Measurements from ENCODE around the gene TASP1.
"Not testable (repeated sequence)": the region's sequence is repeated elsewhere in the genome, so short reads cannot be mapped to it uniquely, and the experiment has no call there.

The TASP1 gene

DNA sequence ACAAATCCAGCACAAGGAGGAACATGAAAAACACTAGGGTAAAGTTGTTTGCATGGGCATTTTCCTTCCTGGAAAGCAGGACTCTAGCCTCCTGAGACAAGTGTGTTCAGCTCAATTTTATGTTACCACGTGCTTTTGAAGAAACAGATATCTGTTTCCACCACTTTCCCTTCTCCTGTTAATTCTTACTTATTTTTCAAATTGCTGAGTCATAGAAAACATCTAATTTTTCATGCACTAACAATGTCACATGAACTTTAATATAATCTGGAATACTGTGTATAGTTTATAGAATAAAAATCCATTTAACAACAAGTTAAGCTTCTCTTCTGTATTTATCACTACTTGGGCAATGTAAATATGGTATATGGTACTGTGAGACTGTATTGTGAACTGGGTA is 243.5 kb downstream of the TASP1 start:
- DNase-seq, result no peak

DNA sequence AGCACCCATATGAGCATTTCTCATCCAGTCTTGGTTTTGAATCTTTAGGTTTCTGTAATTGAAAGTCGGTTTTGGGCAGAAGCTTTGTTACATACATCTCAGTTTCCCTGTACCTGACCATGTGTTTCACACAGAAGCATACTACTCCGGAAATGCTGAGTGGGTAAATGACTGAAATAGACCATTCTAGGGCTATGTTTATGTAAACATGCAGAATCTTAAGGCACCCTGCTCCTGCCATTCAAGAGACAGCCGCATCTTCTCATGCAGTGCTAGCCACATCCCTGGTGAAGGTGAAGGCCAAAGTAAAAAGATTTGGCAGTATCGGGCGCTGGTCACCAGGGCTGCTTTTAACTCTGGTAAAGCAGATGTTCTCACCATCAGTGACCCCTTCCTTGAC is 246.3 kb downstream of the TASP1 start:
- no peak for DNase-seq

DNA sequence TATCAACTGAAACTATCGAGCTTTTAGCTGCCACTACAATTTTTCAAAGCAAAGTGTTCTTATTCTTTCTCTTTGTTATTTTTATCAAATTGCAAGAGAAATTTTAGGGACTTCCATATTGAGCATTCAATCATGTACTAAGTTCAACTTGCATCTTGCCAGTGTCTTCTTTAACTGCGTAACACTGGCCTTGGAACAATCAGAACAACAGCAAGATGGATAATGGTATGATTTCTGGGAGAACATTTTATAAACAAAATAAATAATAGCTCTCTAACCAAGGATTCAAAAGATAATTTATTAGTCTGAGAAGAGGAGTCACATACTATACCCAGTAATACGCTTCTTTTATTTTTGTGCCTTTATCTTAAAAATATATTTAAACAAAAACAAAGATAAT is 249.6 kb downstream of the TASP1 start:
- no peak for DNase-seq

DNA sequence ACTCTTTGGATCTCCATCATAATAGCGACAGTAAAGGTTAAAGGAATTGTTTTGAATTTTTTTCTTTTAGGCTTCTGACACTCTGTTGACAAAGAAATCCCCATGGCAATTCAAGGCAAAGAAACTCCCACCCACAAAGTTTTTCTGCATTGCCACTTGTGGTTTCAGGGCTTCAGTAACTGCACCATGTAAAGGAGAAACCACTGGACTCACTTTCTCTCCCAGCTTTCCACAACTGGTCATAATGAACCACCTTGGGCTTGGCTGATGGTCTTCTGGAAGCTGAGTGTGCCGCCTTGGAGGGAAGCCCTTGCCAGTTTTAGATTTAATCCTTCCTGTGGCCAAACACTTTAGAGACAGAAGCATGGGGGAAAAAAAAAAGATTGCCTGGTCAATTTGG is 254.6 kb downstream of the TASP1 start:
- no peak for DNase-seq

DNA sequence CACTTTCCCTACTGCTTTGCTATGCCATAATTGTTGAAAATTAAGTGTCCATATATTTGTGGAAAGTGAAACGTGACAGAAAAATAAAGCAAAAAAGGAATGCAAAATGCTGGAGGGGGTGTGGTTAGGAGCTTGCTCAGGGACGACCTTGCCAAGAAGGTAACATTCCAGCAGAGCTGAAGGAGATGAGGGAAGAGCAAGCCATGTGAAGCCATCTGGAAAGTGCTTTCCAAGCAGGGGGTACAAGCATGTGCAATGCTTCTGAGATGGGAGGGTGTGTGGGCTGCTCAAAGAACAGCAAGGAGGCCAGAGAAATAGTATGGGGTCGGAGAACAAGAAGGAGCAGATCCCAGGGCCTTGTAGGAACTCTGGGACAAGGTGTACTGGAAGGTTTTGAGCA is 255.9 kb downstream of the TASP1 start:
- DNase-seq, result no peak

DNA sequence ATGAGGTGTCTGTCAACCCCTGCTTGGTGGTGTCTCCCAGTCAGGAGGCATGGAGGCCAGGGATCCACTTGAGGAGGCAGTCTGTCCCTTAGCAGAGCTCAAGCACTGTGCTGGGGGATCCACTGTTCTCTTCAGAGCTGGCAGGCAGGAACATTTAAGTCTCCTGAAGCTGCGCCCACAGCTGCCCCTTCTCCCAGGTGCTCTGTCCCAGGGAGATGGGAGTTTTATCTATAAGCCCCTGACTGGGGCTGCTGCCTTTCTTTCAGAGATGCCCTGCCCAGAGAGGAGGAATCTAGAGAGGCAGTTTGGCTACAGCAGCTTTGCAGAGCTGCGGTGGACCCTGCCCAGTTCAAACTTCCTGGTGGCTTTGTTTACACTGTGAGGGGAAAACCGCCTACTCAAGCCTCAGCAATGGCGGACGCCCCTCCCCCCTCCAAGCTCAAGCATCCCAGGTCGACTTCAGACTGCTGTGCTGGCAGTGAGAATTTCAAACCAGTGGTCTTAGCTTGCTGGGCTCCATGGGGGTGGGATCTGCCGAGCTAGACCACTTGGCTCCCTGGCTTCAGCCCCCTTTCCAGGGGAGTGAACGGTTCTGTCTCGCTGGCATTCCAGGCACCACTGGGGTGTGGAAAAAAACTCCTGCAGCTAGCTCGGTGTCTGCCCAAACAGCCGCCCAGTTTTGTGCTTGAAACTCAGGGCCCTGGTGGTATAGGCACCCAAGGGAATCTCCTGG is 258.1 kb downstream of the TASP1 start:
- not testable (repeated sequence) for DNase-seq

DNA sequence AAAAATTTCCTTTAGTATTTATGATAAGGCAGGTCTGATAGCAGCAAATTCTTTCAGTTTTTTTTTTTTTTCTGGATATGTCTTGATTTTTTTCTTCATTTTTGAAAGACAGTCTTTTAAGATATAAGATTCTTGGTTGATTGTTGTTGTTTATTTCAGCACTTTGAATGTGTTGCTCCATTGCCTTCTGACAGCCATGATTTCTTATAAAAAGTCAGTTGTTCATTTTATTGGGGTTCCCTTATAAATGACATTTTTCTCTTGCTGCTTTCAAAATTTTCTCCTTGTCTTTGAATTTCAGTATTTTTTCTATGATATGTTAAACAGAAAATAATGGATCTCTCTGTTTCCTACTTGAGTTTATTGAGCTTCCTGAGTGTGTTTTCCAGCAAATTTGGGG is 265.3 kb downstream of the TASP1 start:
- DNase-seq, result no peak

DNA sequence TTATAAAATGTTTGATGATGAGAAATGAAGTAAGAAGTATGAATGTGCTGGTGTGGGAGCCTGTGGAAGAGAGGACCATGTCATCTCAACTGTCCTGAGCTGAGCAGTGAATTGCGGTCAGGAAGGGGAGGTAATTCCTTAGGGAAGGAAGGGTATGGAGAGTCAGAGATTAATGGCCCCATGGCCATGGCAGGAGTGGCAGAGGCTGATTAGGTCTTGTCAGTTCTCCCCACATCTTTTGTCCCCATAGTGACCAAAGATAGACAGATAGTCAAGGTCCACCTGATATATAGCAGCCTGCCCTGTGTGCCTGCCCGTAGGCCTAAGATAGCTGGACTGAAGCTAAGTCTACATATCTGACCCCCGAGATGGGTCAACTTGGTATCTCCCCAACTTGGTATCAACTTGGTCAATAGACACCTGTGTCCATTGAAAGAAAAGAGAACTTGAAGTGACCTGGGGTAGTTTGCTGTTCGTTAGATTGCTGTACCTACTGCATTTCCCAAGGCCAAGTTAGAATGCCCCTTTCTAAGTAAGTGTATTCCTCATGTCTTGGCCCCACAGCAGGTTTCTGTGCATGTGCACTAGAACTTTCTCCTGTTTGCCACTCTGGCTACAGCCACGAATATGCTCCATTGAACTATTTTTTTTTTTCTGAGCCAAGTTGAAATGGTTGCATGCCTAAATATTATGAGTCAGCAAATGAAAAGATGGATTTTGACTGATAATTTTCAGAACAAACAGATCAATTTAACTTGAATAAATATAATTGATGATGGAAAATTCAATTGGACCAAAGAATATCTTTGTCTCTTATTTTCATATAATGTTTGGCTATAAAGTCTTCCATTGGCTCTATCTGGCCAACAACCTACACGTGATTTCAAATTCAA is 274.2 kb downstream of the TASP1 start:
- no peak for DNase-seq

DNA sequence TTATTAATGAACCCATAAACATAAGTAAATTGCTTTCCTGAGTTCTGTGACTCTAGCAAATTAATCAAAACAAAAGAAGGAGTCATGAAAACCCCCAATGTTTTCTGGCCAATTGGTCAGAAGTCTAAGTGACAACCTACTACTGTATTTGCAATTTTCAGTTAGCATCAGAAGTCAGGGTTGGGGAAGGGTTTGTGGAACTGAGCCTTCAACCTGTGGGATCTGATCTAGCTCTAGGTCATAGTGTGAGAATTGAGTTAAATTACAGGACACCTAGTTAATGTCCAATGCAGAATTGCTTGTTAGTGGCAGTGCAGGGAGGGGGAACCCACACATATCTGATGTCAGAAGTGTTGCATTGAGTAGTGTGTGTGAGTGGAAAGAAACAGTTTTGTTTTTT is 275.3 kb downstream of the TASP1 start:
- no peak for DNase-seq

DNA sequence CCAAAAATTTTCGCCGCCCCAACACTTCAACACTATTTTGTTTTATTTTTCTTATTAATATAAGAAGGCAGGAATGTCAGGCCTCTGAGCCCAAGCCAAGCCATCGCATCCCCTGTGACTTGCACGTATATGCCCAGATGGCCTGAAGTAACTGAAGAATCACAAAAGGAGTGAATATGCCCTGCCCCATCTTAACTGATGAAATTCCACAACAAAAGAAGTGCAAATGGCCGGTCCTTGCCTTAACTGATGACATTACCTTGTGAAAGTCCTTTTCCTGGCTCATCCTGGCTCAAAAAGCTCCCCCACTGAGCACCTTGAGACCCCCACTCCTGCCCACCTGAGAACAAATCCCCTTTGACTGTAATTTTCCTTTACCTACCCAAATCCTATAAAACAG is 276.6 kb downstream of the TASP1 start:
- DNase-seq, result not testable (repeated sequence)

DNA sequence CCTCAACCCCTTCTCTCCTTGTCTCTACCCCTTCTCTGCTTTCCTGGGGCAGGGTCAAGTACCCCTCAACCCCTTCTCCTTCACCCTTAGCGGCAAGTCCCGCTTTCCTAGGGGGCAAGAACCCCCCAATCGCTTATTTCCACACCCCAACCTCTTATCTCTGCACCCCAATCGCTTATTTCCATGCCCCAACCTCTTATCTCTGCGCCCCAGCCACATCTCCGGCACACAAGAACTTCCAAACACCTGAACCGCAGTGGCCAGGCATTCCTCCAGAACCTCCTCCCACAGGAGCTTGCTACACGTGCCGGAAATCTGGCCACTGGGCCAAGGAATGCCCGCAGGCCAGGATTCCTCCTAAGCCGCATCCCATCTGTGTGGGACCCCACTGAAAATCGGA is 279.8 kb downstream of the TASP1 start:
- DNase-seq, result not testable (repeated sequence)

DNA sequence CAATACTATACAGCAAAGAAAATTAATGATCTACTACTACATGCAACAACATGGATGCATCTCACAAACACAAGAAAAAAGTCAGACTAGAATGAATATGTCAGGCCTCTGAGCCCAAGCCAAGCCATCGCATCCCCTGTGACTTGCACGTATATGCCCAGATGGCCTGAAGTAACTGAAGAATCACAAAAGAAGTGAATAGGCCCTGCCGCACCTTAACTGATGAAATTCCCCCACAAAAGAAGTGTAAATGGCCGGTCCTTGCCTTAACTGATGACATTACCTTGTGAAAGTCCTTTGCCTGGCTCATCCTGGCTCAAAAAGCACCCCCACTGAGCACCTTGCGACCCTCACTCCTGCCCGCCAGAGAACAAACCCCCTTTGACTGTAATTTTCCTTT is 280.9 kb downstream of the TASP1 start:
- DNase-seq, result not testable (repeated sequence)

DNA sequence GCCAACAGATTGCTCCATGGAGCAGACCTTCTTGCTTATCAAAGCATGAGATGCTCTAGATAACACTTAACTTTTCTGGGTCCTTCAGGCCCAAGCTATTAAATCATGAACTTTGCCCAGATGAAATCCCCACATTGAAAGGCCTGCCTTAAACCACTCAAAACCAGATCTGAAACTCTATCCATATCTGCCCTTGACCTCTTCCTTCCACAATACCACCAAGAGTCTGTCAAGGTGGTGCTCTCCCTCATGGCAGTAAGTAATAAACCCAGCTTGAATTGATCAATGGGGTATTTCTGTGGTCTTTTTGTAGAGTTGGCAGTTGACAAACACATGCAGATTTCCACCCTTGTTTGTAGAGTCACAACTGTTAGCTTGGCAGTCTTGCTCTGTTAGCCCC is 282.1 kb downstream of the TASP1 start:
- no peak for DNase-seq

DNA sequence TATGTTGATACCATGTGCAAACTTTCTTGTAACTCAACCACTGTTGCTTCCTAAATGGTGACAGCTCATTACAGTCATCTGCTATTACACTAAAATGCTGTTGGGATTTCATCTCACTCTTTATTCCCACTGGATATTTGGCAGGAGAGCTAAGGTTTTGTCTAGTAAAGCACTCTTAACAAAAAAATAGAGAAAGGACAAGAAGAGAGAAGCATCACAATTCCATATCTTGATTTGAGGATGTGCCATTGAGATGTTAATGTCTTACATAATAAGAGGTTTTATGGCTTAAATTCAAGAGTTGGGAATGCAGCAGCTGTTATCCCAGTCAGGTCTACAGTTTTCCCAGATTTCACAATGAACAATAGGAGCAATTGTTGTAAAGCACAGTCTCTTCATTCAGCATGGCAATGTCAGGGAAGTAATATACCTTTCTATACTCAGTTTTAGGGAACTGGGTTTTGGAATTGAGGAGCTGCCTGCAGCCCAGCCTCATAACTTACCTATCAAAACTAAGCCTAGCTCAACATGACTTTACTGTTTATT is 282.7 kb downstream of the TASP1 start:
- no peak for DNase-seq

DNA sequence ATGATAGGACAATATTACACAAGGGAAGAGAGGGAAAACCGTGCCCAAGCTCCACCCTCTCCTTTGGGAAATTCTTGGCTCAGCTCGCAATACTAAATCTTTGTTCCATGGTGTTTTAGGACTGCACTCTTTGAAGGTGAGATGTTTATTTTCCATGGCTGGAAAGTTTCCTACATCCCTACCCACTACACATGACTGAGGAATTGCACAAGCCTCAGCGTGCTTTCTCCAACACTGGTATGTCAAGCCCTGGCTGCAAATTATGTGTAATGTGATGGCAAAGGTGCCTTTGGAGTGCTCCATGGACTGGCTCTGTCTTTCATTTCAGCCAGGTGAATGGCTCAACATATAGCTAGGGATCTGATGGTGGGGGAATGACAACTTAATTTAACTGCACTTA is 283.3 kb downstream of the TASP1 start:
- no peak for DNase-seq

DNA sequence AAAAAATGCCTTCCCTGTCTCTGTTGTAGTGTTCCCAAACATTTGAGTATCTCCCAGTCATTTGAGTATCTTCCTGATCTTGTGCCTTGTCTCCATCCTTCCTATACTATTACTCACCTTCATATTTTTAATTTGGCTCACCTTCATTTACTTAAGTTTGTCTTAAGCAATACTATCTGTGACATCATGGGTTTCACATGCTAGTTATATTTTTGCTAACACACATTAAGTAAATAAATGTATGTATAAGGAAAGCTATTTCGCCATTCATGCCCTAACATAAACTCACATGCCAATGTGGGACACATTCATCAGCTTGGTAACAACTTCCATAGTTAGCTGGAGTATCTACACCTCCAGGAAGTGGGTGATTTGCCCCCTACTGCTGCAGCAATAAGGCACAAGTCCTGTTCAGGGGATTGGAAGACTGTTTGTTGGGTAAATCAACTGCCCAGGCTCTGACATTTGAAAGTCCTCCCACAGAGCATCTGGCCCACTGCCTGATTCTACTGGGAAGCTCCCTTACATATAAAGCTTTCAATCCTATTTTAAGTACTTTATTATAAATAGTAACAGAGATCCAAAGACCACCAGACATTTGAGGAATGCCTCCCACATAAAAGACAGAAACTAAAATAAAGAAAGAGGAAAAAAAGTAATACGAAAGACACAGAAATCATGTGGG is 285.3 kb downstream of the TASP1 start:
- no peak for DNase-seq

DNA sequence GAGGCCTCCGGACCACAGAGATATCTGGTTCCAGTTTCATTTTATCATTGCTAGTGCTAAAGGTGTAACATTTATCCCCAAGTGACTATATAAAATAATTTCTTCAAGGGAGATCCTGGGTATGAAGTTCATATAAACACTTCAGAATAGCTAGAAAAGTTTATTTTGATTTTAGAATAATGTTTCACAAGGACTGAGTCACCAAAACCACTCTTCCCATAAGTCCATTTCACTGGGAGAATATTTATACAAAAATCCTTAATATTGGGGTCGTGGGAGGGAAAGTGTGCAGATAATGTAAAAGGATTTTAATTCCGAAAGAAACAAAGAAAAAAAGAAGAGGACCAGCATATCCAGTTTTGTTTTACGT is 289.5 kb downstream of the TASP1 start:
- DNase-seq, result no peak

DNA sequence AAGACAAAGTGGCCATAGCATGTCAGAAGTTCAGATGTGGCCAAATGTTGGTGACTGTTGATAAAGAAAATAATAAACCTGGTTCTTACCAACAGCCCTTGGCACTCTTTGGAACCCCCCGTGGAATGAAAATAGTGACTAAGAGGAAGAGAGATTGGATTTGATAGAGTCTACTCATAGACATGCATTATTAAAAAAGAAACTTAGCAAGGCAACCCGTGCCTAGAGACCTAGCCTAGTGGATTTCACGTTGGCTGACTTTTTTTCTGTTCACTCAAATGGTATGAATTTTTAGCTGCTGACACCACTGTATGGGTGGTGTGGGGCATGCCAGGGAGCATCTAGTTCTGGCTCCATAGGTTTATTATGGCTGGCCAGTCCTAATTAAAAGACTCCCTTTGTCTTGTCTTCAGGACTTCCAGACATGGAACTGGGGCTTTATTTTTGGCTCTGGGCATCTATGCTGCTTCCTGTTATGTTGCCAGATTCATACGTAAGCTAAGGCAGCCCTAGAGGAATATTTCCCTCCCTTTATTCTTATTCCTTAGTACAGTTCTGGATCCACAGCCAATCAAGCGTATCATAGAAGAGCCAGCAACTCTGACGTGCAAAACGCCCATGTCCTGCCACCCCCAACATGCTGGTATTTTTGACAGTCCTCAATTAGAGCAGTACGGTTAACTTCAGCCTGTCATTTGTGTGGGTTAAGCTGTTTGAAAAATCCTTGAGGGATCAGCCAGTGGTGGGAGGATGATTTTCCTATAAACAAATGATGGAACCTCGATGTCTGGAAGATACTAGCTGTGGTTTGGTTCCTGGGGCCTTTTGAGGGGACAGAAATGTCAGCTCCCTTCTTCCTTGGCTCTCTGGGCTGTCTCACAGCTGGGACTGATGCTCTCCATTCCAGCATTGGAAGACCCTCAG is 290.2 kb downstream of the TASP1 start:
- DNase-seq, result no peak

DNA sequence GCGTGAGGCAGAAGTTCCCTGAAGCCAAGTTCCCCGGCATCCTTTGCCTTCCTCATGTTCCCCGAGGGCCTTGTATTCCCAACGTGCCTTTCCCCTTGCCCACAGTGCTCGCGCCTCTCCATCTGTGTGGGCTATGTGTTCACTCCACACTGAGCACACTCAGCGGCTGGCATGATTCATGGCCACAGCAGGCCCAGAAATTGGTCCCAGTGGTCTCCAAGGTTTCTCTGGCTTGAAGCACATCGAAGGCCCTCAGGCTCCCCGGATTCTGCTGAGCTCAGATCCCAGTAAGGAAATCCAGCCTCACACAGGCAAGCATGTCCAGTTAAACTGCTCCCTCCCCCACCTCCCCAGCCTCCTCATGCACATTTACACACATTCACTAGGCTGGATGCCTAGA is 294.1 kb downstream of the TASP1 start:
- no peak for DNase-seq

DNA sequence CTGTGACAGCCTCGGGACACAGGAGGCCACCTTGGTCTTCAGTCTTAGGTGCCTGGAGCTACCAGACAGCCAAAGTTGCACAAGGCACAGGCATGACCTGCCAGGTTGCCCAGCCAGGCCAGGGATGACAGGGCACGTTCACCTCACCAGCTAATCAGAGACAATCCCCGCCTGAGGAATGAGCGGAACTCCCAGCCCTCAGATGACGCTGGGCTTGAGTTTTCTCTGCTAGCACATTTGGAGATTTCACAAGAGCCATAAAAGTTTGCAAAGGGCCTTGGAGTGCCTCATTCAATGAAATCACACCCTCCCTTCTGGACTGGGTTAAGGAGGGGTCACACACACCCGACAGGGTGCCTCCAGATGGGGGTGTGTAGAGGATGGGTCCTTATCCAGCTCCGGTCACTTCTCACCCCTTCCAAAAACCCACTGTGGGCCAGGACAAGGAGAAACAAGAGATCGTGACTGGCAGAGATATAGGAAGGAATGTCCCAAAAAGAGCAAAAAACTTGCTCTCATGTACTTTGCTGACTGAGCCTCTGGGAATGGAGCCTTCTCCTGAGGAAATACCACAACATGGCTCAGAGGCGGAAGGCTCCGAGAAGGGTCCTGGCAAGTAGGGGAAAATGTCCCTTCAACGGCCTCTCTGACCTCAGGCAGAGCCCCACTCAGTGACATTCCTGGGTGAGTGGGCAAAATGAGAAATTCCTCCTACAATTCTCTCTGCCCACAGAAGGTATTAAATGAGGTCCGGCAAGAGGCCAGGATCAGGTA is 296.1 kb downstream of the TASP1 start:
- no peak for DNase-seq

DNA sequence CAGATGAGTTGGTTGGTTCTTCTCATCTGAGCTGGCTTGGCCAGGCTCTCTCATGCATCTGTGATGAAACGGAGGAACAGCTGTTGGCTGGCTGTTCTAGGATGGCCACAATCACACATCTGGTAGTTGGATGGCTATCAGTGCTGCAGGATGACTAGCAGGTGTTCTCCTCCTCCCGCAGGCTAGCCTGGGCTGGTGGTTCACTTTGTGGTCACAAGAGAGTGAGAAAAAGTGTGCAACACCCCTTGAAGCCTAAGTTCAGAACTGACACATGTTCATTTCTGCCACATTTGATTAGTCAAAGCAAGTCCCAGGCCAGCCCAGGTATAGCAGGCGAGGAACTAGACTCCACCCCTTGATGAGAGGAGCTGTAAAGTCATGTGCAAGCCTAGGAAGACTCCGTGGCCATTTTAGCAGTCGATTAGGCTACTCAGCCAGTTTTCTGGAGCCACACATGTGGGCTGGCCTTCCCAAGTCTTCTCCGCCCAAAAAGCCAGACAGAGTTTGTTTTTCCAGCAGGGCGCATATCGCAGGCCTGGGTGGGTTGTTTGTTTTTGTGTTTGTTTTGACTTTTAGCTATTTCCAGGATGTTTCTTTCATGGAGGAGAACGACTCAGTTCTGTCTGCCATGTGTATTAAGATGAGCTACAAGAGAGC is 296.9 kb downstream of the TASP1 start:
- no peak for DNase-seq
